Measurements from ENCODE around the gene PDGFD.

The PDGFD gene

DNA sequence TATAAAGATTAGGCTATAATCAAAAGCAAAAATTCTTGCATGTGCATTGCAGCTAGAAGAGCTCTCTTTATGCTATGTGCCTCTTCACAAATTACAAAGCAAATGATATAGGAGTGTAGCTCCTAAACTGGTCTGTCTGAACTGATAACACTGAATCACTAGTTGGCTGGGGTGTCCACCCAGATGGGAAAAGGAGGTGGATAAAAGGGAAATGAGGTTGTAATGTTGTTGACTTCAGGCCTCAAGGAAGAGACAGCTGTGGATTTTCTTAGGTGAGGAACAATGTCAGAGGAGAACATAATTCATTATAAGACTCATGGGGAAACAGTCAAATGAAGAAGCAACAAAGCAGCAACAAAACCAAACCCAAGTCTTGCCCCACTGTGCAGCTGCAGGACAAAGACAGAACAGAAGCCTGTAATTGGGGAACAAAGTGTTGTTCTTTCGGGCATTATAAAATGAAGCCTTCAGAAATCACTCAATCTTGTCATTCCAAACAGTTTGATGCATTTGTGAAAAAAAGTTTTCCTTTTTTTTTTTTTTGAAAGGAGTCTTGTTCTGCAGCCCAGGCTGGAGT, 257.6 kb downstream of the PDGFD start:
- TF ChIP-seq, protein P1, sequence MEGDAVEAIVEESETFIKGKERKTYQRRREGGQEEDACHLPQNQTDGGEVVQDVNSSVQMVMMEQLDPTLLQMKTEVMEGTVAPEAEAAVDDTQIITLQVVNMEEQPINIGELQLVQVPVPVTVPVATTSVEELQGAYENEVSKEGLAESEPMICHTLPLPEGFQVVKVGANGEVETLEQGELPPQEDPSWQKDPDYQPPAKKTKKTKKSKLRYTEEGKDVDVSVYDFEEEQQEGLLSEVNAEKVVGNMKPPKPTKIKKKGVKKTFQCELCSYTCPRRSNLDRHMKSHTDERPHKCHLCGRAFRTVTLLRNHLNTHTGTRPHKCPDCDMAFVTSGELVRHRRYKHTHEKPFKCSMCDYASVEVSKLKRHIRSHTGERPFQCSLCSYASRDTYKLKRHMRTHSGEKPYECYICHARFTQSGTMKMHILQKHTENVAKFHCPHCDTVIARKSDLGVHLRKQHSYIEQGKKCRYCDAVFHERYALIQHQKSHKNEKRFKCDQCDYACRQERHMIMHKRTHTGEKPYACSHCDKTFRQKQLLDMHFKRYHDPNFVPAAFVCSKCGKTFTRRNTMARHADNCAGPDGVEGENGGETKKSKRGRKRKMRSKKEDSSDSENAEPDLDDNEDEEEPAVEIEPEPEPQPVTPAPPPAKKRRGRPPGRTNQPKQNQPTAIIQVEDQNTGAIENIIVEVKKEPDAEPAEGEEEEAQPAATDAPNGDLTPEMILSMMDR (IDR thresholded peaks at IDR 0.05; ENCODE audit: poor library complexity, severe bottlenecking), result no peak
- H3K27me3 ChIP-seq (ENCODE audit: insufficient read depth, poor library complexity, severe bottlenecking), result no peaks in the 10 kb centered on the region
- no peak overlapping the region for H3K27ac ChIP-seq (ENCODE audit: poor library complexity, severe bottlenecking)
- ATAC-seq (ENCODE audit: low read depth) (no peak), DNase-seq (ENCODE audit: low spot score) (no peak)
- H3K4me1 ChIP-seq (ENCODE audit: insufficient read depth, poor library complexity, severe bottlenecking), result no peaks in the 10 kb centered on the region
- no peaks in the 10 kb centered on the region for H3K36me3 ChIP-seq (ENCODE audit: low read depth)
- no peak overlapping the region for H3K4me3 ChIP-seq (ENCODE audit: severe bottlenecking)
- H3K9me3 ChIP-seq (ENCODE audit: severe bottlenecking), result no peaks in the 10 kb centered on the region

- DNase-seq (ENCODE audit: low spot score) (no peak), ATAC-seq (ENCODE audit: low read depth) (no peak)
- no peaks in the 10 kb centered on the region for H3K9me3 ChIP-seq (ENCODE audit: severe bottlenecking)
- no peak overlapping the region for H3K27ac ChIP-seq (ENCODE audit: poor library complexity, severe bottlenecking)
- no peaks in the 10 kb centered on the region for H3K4me1 ChIP-seq (ENCODE audit: insufficient read depth, poor library complexity, severe bottlenecking)
- H3K27me3 ChIP-seq (ENCODE audit: insufficient read depth, poor library complexity, severe bottlenecking), result no peaks in the 10 kb centered on the region
- no peak overlapping the region for H3K4me3 ChIP-seq (ENCODE audit: severe bottlenecking)
- no peaks in the 10 kb centered on the region for H3K36me3 ChIP-seq (ENCODE audit: low read depth)
- TF ChIP-seq, protein P1 (IDR thresholded peaks at IDR 0.05; ENCODE audit: poor library complexity, severe bottlenecking), result no peak
Observed at GRCh38 chr11:103904324-103904667, 259.7 kb downstream of the PDGFD start.

DNA sequence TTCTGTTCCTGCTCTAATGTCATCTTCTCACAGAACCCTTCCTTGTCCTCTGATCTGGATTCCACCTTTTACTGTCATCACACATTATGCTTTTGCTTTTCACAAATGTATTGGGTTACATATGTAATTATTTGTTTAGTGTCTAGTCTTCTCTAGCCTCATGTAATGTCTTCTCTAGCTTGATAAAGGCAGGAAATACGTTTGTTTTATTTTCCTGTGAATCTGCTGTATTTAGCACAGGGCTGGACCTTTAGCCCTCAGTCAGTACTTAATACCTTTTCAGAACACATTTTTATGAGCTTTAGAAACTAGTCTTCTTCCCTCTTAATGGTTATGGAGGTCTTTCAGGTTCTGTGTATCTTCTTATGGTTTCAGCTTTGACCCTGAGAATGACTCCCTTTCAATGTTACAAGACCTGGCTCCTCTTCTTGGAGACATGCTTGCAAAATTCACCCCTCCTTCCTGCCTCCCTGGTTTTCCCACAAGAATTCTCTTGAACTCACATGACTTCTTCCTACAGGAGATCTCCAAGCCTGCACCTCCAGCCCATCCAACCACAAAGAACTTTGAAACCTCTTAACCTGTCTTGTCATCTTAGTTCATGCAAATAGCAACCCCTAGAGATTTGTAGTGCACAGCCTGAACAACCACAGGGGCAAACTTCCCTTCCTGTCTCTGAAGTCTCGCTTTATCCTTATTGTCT, 260.2 kb downstream of the PDGFD start:
- ATAC-seq (ENCODE audit: low read depth), result no peak
- Histone ChIP-seq H3K27ac (ENCODE audit: poor library complexity, severe bottlenecking) (no peak overlapping the region), H3K36me3 (ENCODE audit: low read depth) (no peaks in the 10 kb centered on the region), H3K4me1 (ENCODE audit: insufficient read depth, poor library complexity, severe bottlenecking) (no peaks in the 10 kb centered on the region), H3K27me3 (ENCODE audit: insufficient read depth, poor library complexity, severe bottlenecking) (no peaks in the 10 kb centered on the region), H3K9me3 (ENCODE audit: severe bottlenecking) (no peaks in the 10 kb centered on the region), H3K4me3 (ENCODE audit: severe bottlenecking) (no peak overlapping the region)
- TF ChIP-seq, protein P1 (IDR thresholded peaks at IDR 0.05; ENCODE audit: poor library complexity, severe bottlenecking), result no peak
- no peak for DNase-seq (ENCODE audit: low spot score)

DNA sequence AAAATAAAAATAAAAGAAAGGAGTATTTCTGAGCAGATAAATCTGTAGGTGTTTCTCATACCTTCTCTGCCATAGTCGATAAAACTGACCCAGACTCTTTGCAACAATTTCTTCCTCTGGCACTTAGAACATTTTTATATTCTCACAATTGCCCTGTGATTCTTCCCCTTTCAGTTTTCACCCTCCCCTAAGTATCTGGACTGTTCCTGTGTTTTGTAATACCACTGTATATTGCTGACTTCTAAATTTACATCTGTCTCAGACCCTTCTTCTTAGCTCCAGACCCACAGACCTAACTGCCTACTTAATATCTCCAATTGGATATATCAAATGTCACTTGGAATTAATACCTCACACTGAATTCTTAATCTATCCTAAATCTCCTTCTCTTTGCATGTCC, 261.0 kb downstream of the PDGFD start:
- TF ChIP-seq, protein P1 (IDR thresholded peaks at IDR 0.05; ENCODE audit: poor library complexity, severe bottlenecking), result no peak
- Histone ChIP-seq H3K27ac (ENCODE audit: poor library complexity, severe bottlenecking) (no peak overlapping the region), H3K4me3 (ENCODE audit: severe bottlenecking) (no peak overlapping the region), H3K27me3 (ENCODE audit: insufficient read depth, poor library complexity, severe bottlenecking) (no peaks in the 10 kb centered on the region), H3K36me3 (ENCODE audit: low read depth) (no peaks in the 10 kb centered on the region), H3K4me1 (ENCODE audit: insufficient read depth, poor library complexity, severe bottlenecking) (no peaks in the 10 kb centered on the region), H3K9me3 (ENCODE audit: severe bottlenecking) (no peaks in the 10 kb centered on the region)
- DNase-seq (ENCODE audit: low spot score) (no peak), ATAC-seq (ENCODE audit: low read depth) (no peak)

GRCh38 chr11:103901656-103902055, 262.3 kb downstream of the PDGFD start:
- no peaks in the 10 kb centered on the region for H3K9me3 ChIP-seq (ENCODE audit: severe bottlenecking)
- no peak for DNase-seq (ENCODE audit: low spot score)
- H3K36me3 ChIP-seq (ENCODE audit: low read depth), result no peaks in the 10 kb centered on the region
- H3K27ac ChIP-seq (ENCODE audit: poor library complexity, severe bottlenecking), result no peak overlapping the region
- TF ChIP-seq, protein P1 (IDR thresholded peaks at IDR 0.05; ENCODE audit: poor library complexity, severe bottlenecking), result no peak
- no peaks in the 10 kb centered on the region for H3K4me1 ChIP-seq (ENCODE audit: insufficient read depth, poor library complexity, severe bottlenecking)
- H3K27me3 ChIP-seq (ENCODE audit: insufficient read depth, poor library complexity, severe bottlenecking), result no peaks in the 10 kb centered on the region
- H3K4me3 ChIP-seq (ENCODE audit: severe bottlenecking), result no peak overlapping the region
- ATAC-seq (ENCODE audit: low read depth), result no peak
